ENCODE measurements around the gene FOXO3.

DNA sequence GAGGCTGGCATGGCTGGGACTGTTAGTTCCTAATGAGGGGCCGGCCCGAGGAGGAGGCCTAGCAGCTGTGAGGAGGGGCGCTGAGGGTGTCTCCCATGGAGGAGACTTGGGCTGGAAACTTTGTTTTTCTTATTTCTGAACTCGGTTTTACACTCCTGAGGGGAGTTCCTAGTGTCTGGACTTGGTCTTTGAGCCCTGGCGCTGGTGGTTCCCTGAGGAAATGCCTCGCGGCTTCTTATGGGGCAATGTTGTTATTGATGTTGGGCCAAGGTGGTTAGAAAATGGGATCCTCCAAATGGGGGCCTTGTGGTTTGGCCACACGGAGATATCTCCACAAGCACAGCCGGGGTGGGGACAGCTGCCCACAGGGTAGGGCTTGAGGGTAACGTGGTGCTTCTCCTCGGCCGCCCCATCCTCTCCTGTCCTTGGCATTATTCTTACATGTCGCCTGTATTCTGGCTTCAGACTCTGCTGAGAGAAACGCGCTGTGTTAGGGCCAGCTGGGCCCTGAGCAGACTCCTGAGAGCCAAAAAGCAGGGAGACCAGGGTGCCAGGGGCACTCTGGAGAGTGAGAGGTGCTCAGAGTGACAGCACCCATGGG, 136.9 kb downstream of the FOXO3 start:
- TF ChIP-seq, protein P1, sequence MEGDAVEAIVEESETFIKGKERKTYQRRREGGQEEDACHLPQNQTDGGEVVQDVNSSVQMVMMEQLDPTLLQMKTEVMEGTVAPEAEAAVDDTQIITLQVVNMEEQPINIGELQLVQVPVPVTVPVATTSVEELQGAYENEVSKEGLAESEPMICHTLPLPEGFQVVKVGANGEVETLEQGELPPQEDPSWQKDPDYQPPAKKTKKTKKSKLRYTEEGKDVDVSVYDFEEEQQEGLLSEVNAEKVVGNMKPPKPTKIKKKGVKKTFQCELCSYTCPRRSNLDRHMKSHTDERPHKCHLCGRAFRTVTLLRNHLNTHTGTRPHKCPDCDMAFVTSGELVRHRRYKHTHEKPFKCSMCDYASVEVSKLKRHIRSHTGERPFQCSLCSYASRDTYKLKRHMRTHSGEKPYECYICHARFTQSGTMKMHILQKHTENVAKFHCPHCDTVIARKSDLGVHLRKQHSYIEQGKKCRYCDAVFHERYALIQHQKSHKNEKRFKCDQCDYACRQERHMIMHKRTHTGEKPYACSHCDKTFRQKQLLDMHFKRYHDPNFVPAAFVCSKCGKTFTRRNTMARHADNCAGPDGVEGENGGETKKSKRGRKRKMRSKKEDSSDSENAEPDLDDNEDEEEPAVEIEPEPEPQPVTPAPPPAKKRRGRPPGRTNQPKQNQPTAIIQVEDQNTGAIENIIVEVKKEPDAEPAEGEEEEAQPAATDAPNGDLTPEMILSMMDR (IDR thresholded peaks at IDR 0.05) = no peak
- no peak for TF ChIP-seq POLR2A (IDR thresholded peaks at IDR 0.05)
- TF ChIP-seq POLR2AphosphoS5 (IDR thresholded peaks at IDR 0.05) = no peak

All from breast epithelium (tissue), 3 donors.